Measurements from ENCODE around the gene MICAL3. TPM values are rescaled to one million over a fixed set of nuclear protein-coding genes. Genes with fewer than 3 reads are reported as not detected.

Gene MICAL3
- total and polyA plus RNA-seq, 9 of the 15 experiments (the other 6 are each of a cell fraction or from before 2014, with no cell fraction given): 0.53 to 32.1 (median 12.3) TPM

DNA sequence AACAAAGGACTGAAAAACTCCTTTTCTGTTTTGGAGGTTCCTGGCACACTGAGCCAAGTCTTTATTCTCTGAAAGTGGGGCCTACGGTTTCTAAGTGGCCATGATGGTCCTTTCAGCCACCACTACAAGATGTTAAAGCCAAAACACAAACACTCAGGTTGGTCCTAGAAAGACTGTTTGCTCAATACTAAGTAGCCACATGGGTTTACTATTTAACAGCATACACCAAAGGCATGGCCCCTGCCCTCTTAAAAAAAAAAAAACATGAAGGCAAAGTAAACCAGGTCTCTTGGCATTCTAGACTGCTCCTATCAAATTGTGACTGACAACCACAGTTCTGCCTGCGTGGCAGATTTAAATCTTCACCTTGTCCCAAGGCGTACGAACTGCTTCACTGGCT lies 126.5 kb downstream of the MICAL3 start (continued):
- TF ChIP-seq HMGN3 (IDR thresholded peaks at IDR 0.05; ENCODE audit: borderline replicate concordance, extremely low read depth, insufficient read length, low read depth, low read length) (no peak), BACH1 (tag; IDR thresholded peaks at IDR 0.05) (no peak), SMARCA4 (IDR thresholded peaks at IDR 0.05) (no peak), ZNF140 (CRISPR knock-in tag; IDR thresholded peaks at IDR 0.05) (no peak), KLF6 (CRISPR knock-in tag; IDR thresholded peaks at IDR 0.05; ENCODE audit: borderline replicate concordance) (no peak), ZC3H8 (IDR thresholded peaks at IDR 0.05) (no peak), ELF2 (CRISPR knock-in tag; IDR thresholded peaks at IDR 0.05) (no peak), MTA2 (IDR thresholded peaks at IDR 0.05; ENCODE audit: low read depth) (no peak)
- TF ChIP-seq, protein P1, sequence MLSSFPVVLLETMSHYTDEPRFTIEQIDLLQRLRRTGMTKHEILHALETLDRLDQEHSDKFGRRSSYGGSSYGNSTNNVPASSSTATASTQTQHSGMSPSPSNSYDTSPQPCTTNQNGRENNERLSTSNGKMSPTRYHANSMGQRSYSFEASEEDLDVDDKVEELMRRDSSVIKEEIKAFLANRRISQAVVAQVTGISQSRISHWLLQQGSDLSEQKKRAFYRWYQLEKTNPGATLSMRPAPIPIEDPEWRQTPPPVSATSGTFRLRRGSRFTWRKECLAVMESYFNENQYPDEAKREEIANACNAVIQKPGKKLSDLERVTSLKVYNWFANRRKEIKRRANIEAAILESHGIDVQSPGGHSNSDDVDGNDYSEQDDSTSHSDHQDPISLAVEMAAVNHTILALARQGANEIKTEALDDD (IDR thresholded peaks at IDR 0.05): no peak
- TF ChIP-seq, protein P2, sequence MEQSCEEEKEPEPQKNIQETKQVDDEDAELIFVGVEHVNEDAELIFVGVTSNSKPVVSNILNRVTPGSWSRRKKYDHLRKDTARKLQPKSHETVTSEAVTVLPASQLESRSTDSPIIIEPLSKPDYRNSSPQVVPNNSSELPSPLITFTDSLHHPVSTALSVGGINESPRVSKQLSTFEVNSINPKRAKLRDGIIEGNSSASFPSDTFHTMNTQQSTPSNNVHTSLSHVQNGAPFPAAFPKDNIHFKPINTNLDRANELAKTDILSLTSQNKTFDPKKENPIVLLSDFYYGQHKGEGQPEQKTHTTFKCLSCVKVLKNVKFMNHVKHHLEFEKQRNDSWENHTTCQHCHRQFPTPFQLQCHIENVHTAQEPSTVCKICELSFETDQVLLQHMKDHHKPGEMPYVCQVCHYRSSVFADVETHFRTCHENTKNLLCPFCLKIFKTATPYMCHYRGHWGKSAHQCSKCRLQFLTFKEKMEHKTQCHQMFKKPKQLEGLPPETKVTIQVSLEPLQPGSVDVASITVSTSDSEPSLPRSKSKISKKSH (CRISPR knock-in tag; IDR thresholded peaks at IDR 0.05): no peak
- TF ChIP-seq, protein P3, sequence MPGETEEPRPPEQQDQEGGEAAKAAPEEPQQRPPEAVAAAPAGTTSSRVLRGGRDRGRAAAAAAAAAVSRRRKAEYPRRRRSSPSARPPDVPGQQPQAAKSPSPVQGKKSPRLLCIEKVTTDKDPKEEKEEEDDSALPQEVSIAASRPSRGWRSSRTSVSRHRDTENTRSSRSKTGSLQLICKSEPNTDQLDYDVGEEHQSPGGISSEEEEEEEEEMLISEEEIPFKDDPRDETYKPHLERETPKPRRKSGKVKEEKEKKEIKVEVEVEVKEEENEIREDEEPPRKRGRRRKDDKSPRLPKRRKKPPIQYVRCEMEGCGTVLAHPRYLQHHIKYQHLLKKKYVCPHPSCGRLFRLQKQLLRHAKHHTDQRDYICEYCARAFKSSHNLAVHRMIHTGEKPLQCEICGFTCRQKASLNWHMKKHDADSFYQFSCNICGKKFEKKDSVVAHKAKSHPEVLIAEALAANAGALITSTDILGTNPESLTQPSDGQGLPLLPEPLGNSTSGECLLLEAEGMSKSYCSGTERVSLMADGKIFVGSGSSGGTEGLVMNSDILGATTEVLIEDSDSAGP (CRISPR knock-in tag; IDR thresholded peaks at IDR 0.05): no peak

All from K562 (cell line).